HT-29 (cell line): ENCODE measurements around the gene TES. TPM values are rescaled to one million over a fixed set of nuclear protein-coding genes. Genes with fewer than 3 reads are reported as not detected.
A peak's percentile ranks its signal among the peaks of the same experiment; 100 is the strongest.
"Not testable (repeated sequence)": the region's sequence is repeated elsewhere in the genome, so short reads cannot be mapped to it uniquely, and the experiment has no call there.

Experiments
- DNase-seq: peaks from one replicate; pipeline ENCODE4 v3.0.0-alpha.2; 2015; ENCODE audit warnings: low spot score
- total RNA-seq: library from RNA; depleted of rRNA; stranded (reverse); fragments of >200 nt; shearing (Covaris generic); gene quantifications from 2 replicates; pipeline ENCODE4 v1.2.3, GENCODE V29; 2014; rRNA removed

TES gene
- total RNA-seq: 91.9 and 96.7 TPM in 2 replicates

GRCh38 chr7:116210345-116211005 is at the start of gene TES:
Gene TES (plus strand): TSS chr7:116210539. CDS start chr7:116210708, 169 bp downstream.
- DNase-seq: peak; percentile 94

- DNase-seq: no peak
Observed at GRCh38 chr7:116161728-116162127, 48.6 kb upstream of the TES start.

GRCh38 chr7:116162254-116162653 is 48.1 kb upstream of the TES start:
- no peak for DNase-seq

GRCh38 chr7:116162992-116163391 is 47.3 kb upstream of the TES start:
- peak; percentile 40 for DNase-seq

- no peak for DNase-seq
Observed at GRCh38 chr7:116164552-116165306, 45.6 kb upstream of the TES start.

- no peak for DNase-seq
Observed at GRCh38 chr7:116165717-116166116, 44.6 kb upstream of the TES start.

- DNase-seq: no peak
Observed at GRCh38 chr7:116166156-116166555, 44.2 kb upstream of the TES start.

GRCh38 chr7:116167177-116167576 is 43.2 kb upstream of the TES start:
- no peak for DNase-seq

GRCh38 chr7:116169060-116169459 is 41.3 kb upstream of the TES start:
- DNase-seq: peak; percentile 77

- DNase-seq: no peak
Observed at GRCh38 chr7:116170180-116170579, 40.2 kb upstream of the TES start.

- DNase-seq: no peak
Observed at GRCh38 chr7:116171094-116171493, 39.2 kb upstream of the TES start.

- no peak for DNase-seq
Observed at GRCh38 chr7:116172353-116172752, 38.0 kb upstream of the TES start.

GRCh38 chr7:116173051-116174028 is 37.0 kb upstream of the TES start:
- DNase-seq: peak; percentile 90

- DNase-seq: not testable (repeated sequence)
Observed at GRCh38 chr7:116175095-116175494, 35.2 kb upstream of the TES start.

GRCh38 chr7:116176226-116176625 is 34.1 kb upstream of the TES start:
- no peak for DNase-seq

- DNase-seq: no peak
Observed at GRCh38 chr7:116177009-116177408, 33.3 kb upstream of the TES start.

- peak; percentile 85 for DNase-seq
Observed at GRCh38 chr7:116180302-116180701, 30.0 kb upstream of the TES start.

GRCh38 chr7:116182023-116182422 is 28.3 kb upstream of the TES start:
- DNase-seq: no peak

GRCh38 chr7:116185450-116185849 is 24.9 kb upstream of the TES start:
- DNase-seq: no peak

- no peak for DNase-seq
Observed at GRCh38 chr7:116185956-116186355, 24.4 kb upstream of the TES start.

- DNase-seq: no peak
Observed at GRCh38 chr7:116187400-116187799, 22.9 kb upstream of the TES start.
